ENCODE measurements around the gene GRM3.

GRCh38 chr7:86863452-86863851 lies 219.7 kb downstream of the GRM3 start:
- TF ChIP-seq MAZ (IDR thresholded peaks at IDR 0.05; ENCODE audit: borderline replicate concordance, low read depth, low read length) (no peak), NFE2L2 (conservative IDR thresholded peaks at IDR 0.05; ENCODE audit: low read length) (no peak), HMGXB4 (CRISPR knock-in tag; IDR thresholded peaks at IDR 0.05; ENCODE audit: borderline replicate concordance) (no peak), SMC3 (IDR thresholded peaks at IDR 0.05) (no peak), CBX8 (IDR thresholded peaks at IDR 0.05) (no peak), CEBPB (IDR thresholded peaks at IDR 0.05) (no peak), JUN (IDR thresholded peaks at IDR 0.05) (no peak)
- TF ChIP-seq, protein P1, sequence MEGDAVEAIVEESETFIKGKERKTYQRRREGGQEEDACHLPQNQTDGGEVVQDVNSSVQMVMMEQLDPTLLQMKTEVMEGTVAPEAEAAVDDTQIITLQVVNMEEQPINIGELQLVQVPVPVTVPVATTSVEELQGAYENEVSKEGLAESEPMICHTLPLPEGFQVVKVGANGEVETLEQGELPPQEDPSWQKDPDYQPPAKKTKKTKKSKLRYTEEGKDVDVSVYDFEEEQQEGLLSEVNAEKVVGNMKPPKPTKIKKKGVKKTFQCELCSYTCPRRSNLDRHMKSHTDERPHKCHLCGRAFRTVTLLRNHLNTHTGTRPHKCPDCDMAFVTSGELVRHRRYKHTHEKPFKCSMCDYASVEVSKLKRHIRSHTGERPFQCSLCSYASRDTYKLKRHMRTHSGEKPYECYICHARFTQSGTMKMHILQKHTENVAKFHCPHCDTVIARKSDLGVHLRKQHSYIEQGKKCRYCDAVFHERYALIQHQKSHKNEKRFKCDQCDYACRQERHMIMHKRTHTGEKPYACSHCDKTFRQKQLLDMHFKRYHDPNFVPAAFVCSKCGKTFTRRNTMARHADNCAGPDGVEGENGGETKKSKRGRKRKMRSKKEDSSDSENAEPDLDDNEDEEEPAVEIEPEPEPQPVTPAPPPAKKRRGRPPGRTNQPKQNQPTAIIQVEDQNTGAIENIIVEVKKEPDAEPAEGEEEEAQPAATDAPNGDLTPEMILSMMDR (IDR thresholded peaks at IDR 0.05): no peak

Data from A549 (cell line).